H1 (cell line): ENCODE measurements around the gene CCDC12. TPM values are rescaled to one million over a fixed set of nuclear protein-coding genes. Genes with fewer than 3 reads are reported as not detected.

Source experiments
- CTCF ChIA-PET: fragments of 300-600 bp; sonication (Branson Sonifier 250); formaldehyde crosslinking; loops from one replicate; lab custom pipeline; 2021; ENCODE audit not compliant: partially characterized antibody; lab: Charles Lee
- POLR2A ChIA-PET: fragments of 300-600 bp; sonication (Branson Sonifier 250); formaldehyde crosslinking; loops from one replicate; lab custom pipeline; 2021; ENCODE audit warnings: inconsistent platforms; ENCODE audit not compliant: partially characterized antibody; lab: Charles Lee
- DNase-seq, 2 experiments: peaks; one replicate each; pipeline versions ENCODE4 v3.0.0 to v3.0.0-alpha.2; 2010 to 2022; ENCODE audit warnings: low spot score in 2 of 2, low read depth in 1 of 2, mixed read lengths in 1 of 2
- FAIRE-seq: peaks from 2 replicates; lab custom pipeline; 2011; peaks lifted over from hg19 to GRCh38; lab: Jason Lieb, UNC
- H2AFZ ChIP-seq: 2 replicates; pipeline ENCODE4 v1.8.1; 2012; ENCODE audit warnings: low read length, inconsistent platforms
- H2AK5ac ChIP-seq: 2 replicates; pipeline ENCODE4 v1.6.1; 2013; ENCODE audit warnings: low read depth, low read length
- H2BK120ac ChIP-seq: replicated peaks from 2 replicates; pipeline ENCODE3; 2013; ENCODE audit warnings: low read depth, low read length, inconsistent platforms
- H2BK12ac ChIP-seq: 2 replicates; pipeline ENCODE4 v1.6.1; 2013; ENCODE audit warnings: low read depth, low read length
- H2BK15ac ChIP-seq: 2 replicates; pipeline ENCODE4 v1.6.1; 2013; ENCODE audit warnings: low read length
- H2BK20ac ChIP-seq: 2 replicates; pipeline ENCODE4 v1.6.1; 2013; ENCODE audit warnings: low read length
- H2BK5ac ChIP-seq: 2 replicates; pipeline ENCODE4 v1.6.1; 2013; ENCODE audit warnings: low read depth, low read length
- H3K14ac ChIP-seq: 2 replicates; pipeline ENCODE4 v1.6.1; 2013; ENCODE audit warnings: inconsistent platforms; ENCODE audit not compliant: insufficient read length
- H3K18ac ChIP-seq: 2 replicates; pipeline ENCODE4 v1.6.1; 2013; ENCODE audit warnings: low read length; ENCODE audit errors: extremely low read depth
- H3K23ac ChIP-seq: 2 replicates; pipeline ENCODE4 v1.6.1; 2013; ENCODE audit warnings: inconsistent platforms; ENCODE audit not compliant: insufficient read length
- H3K23me2 ChIP-seq: 2 replicates; pipeline ENCODE4 v1.6.1; 2013; ENCODE audit warnings: low read depth, low read length
- H3K27ac ChIP-seq: 2 replicates; pipeline ENCODE4 v1.6.1; 2011; ENCODE audit warnings: low read depth, low read length, inconsistent platforms
- H3K27me3 ChIP-seq, 4 experiments: replicated peaks in 1 of 4; 1 replicate in 1 of 4; 2 replicates in 3 of 4; pipeline versions ENCODE4 v1.6.1 to v1.8.1; 2011 to 2013; ENCODE audit warnings: low read length in 3 of 4, mild to moderate bottlenecking in 3 of 4, inconsistent platforms in 2 of 4, mixed read lengths in 2 of 4, moderate library complexity in 1 of 4; ENCODE audit not compliant: control insufficient read depth in 3 of 4, insufficient read depth in 3 of 4; ENCODE audit errors: extremely low read depth in 1 of 4
- H3K36me3 ChIP-seq, 4 experiments: 2 replicates each; pipeline versions ENCODE4 v1.6.1 to v1.8.1; 2011 to 2013; ENCODE audit warnings: mild to moderate bottlenecking in 4 of 4, low read length in 3 of 4, moderate library complexity in 2 of 4, control low read depth in 1 of 4, inconsistent platforms in 1 of 4; ENCODE audit not compliant: insufficient read depth in 4 of 4, control insufficient read depth in 2 of 4
- H3K4ac ChIP-seq: replicated peaks from 2 replicates; pipeline ENCODE3; 2013; ENCODE audit warnings: low read length, low read depth, mixed read lengths, inconsistent platforms; ENCODE audit not compliant: insufficient read length
- H3K4me1 ChIP-seq, 4 experiments: replicated peaks in 1 of 4; 1 replicate in 1 of 4; 2 replicates in 3 of 4; pipeline versions ENCODE4 v1.6.1 to v1.8.1; 2011 to 2013; ENCODE audit warnings: low read length in 3 of 4, inconsistent platforms in 2 of 4, mixed read lengths in 1 of 4; ENCODE audit not compliant: insufficient read depth in 4 of 4, control insufficient read depth in 3 of 4
- H3K4me2 ChIP-seq, 2 experiments: 2 replicates each; pipeline versions ENCODE4 v1.6.1 to v1.8.1; 2011 to 2013; ENCODE audit warnings: low read depth in 2 of 2, low read length in 2 of 2, control low read depth in 1 of 2, inconsistent platforms in 1 of 2, mild to moderate bottlenecking in 1 of 2; ENCODE audit not compliant: insufficient read depth in 1 of 2
- H3K4me3 ChIP-seq, 4 experiments: fragments of 200-600, 300-600 bp in 1 of 4; sonication (generic), shearing (Covaris generic), sonication (Bioruptor Twin) in 1 of 4; 2 replicates each; pipeline versions ENCODE4 v1.5.1 to v1.8.1; 2011 to 2016; ENCODE audit warnings: low read length in 4 of 4, low read depth in 3 of 4, control low read depth in 2 of 4, inconsistent platforms in 2 of 4, mild to moderate bottlenecking in 2 of 4, mixed read lengths in 1 of 4, moderate library complexity in 1 of 4; ENCODE audit not compliant: insufficient read depth in 2 of 4; ENCODE audit errors: extremely low read depth in 1 of 4
- H3K56ac ChIP-seq: replicated peaks from 2 replicates; pipeline ENCODE3; 2013; ENCODE audit warnings: low read depth, mild to moderate bottlenecking, mixed read lengths, low read length, inconsistent platforms; ENCODE audit not compliant: insufficient read length
- H3K79me1 ChIP-seq: 2 replicates; pipeline ENCODE4 v1.6.1; 2013; ENCODE audit warnings: low read depth, low read length, control low read depth
- H3K79me2 ChIP-seq, 2 experiments: 2 replicates each; pipeline versions ENCODE4 v1.6.1 to v1.8.1; 2012 to 2013; ENCODE audit warnings: low read length in 2 of 2, mild to moderate bottlenecking in 2 of 2, inconsistent platforms in 1 of 2; ENCODE audit not compliant: insufficient read depth in 2 of 2, control insufficient read depth in 1 of 2
- H3K9ac ChIP-seq, 4 experiments: replicated peaks in 1 of 4; 1 replicate in 1 of 4; 2 replicates in 3 of 4; pipeline versions ENCODE4 v1.6.1 to v1.8.1; 2011 to 2013; ENCODE audit warnings: low read depth in 3 of 4, low read length in 3 of 4, control low read depth in 2 of 4, mild to moderate bottlenecking in 2 of 4, moderate library complexity in 2 of 4, inconsistent platforms in 1 of 4; ENCODE audit errors: extremely low read depth in 1 of 4
- H3K9me3 ChIP-seq, 2 experiments: 2 replicates each; pipeline versions ENCODE4 v1.6.1 to v1.8.1; 2012 to 2013; ENCODE audit warnings: mild to moderate bottlenecking in 2 of 2, moderate library complexity in 2 of 2, control low read depth in 1 of 2, inconsistent platforms in 1 of 2, low read depth in 1 of 2, low read length in 1 of 2, mixed read lengths in 1 of 2; ENCODE audit not compliant: insufficient read depth in 2 of 2
- H4K20me1 ChIP-seq, 2 experiments: replicated peaks in 1 of 2; 2 replicates each; pipeline versions ENCODE3 to v1.8.1; 2011 to 2013; ENCODE audit warnings: inconsistent platforms in 2 of 2, low read length in 2 of 2, mild to moderate bottlenecking in 1 of 2; ENCODE audit not compliant: insufficient read depth in 2 of 2, control insufficient read depth in 1 of 2
- H4K5ac ChIP-seq: 2 replicates; pipeline ENCODE4 v1.6.1; 2013; ENCODE audit warnings: low read length, low read depth, mixed read lengths, inconsistent platforms; ENCODE audit not compliant: insufficient read length
- H4K8ac ChIP-seq: 2 replicates; pipeline ENCODE4 v1.8.0; 2013; ENCODE audit warnings: mild to moderate bottlenecking, moderate library complexity, low read length, inconsistent platforms; ENCODE audit not compliant: insufficient read depth; ENCODE audit errors: extremely low read depth
- H4K91ac ChIP-seq: replicated peaks from 2 replicates; pipeline ENCODE3; 2013; ENCODE audit warnings: low read length, mixed read lengths, inconsistent platforms; ENCODE audit not compliant: insufficient read length
- EZH2 ChIP-seq: fragments of 200-600 bp; sonication (generic); IDR thresholded peaks from 2 replicates; pipeline ENCODE4 v1.7.1; 2012; ENCODE audit warnings: low read depth, mild to moderate bottlenecking, moderate library complexity, low read length, inconsistent platforms; ENCODE audit not compliant: severe bottlenecking
- HDAC2 ChIP-seq, 2 experiments: fragments of 300-600 bp in 1 of 2; sonication (generic) in 1 of 2; IDR thresholded peaks; 2 replicates each; pipeline ENCODE4 v1.6.1; 2011 to 2012; ENCODE audit warnings: low read depth in 2 of 2, low read length in 2 of 2, mild to moderate bottlenecking in 2 of 2, moderate library complexity in 2 of 2, borderline replicate concordance in 1 of 2, inconsistent platforms in 1 of 2
- KDM4A ChIP-seq: IDR thresholded peaks from one replicate; pipeline ENCODE4 v1.7.1; 2012; ENCODE audit warnings: low read depth, mild to moderate bottlenecking, moderate library complexity, low read length, inconsistent platforms; ENCODE audit not compliant: severe bottlenecking
- RBBP5 ChIP-seq: IDR thresholded peaks from 2 replicates; pipeline ENCODE4 v1.7.1; 2012; ENCODE audit warnings: low read depth, mild to moderate bottlenecking, inconsistent platforms, low read length, moderate library complexity, borderline replicate concordance
- SP4 ChIP-seq: IDR thresholded peaks from 2 replicates; pipeline ENCODE4 v1.6.1; 2012; ENCODE audit warnings: low read length, inconsistent platforms
- SUZ12 ChIP-seq: fragments of 200-600 bp; sonication (generic); IDR thresholded peaks from 2 replicates; pipeline ENCODE4 v1.6.1; 2012; ENCODE audit warnings: mild to moderate bottlenecking, inconsistent platforms, low read length, moderate library complexity, mixed read lengths
- TBP ChIP-seq: IDR thresholded peaks from 2 replicates; pipeline ENCODE4 v1.6.1; 2011; ENCODE audit warnings: low read depth, low read length, improper control_type of control experiment
- USF2 ChIP-seq: IDR thresholded peaks from 2 replicates; pipeline ENCODE4 v1.6.1; 2011; ENCODE audit warnings: low read length, improper control_type of control experiment
- YY1 ChIP-seq: IDR thresholded peaks from 2 replicates; pipeline ENCODE4 v1.6.1; 2011; ENCODE audit warnings: low read depth, mild to moderate bottlenecking, low read length
- WGBS, 2 experiments: shearing (Covaris generic) in 1 of 2; methylation state at CpG; one replicate each; pipeline versions ENCODE4 v1.1.6 to v1.1.7; 2013 to 2015; ENCODE audit warnings: low lambda C conversion rate in 2 of 2, mixed read lengths in 2 of 2, inconsistent platforms in 1 of 2, low coverage in 1 of 2, missing lambda C conversion rate in 1 of 2; ENCODE audit not compliant: insufficient replicate concordance in 2 of 2, insufficient coverage in 1 of 2, insufficient read length in 1 of 2; ENCODE audit errors: extremely low coverage in 1 of 2, missing lambda C conversion rate in 1 of 2; 5-methylcytosine and 5-hydroxymethylcytosine counted together
- polyA plus RNA-seq, 7 experiments: library from polyadenylated mRNA; depleted of rRNA in 3 of 7; stranded (reverse) in 5 of 7; unstranded in 2 of 7; fragments of >200 nt in 5 of 7; fragments of 200-250 nt in 2 of 7; gene quantifications; 1 replicate in 5 of 7; 2 replicates in 1 of 7; 4 replicates in 1 of 7; pipeline versions ENCODE4 v1.2.1 to v1.2.3, GENCODE V29; 2011 to 2013; ENCODE audit warnings: missing spikeins in 2 of 7, mixed read lengths in 2 of 7
- total RNA-seq: library from RNA; stranded (reverse); fragmentation: NEBNext Ultra II Directional; extraction: Animal tissue kit (Norgen Biotek cat#: 25700); gene quantifications from 2 replicates; pipeline ENCODE4 v1.2.1, GENCODE V29; 2021

CCDC12 gene
- total and polyA plus RNA-seq, 2 of the 8 experiments (the other 6 are each of a cell fraction or from before 2014, with no cell fraction given) = 29.5 to 41.3 TPM

GRCh38 chr3:46928282-46928681 lies 48.3 kb downstream of the CCDC12 start:
- ChIA-PET CTCF (interaction anchor here (0.6 to 9.9 kb wide), 4 partner anchors 53 to 77 kb away, joined by 3 to 104 read pairs (median 4); no protein-coding TSS in a partner anchor), POLR2A (no interaction called here)
- TF ChIP-seq KDM4A (no peak), EZH2 (no peak), YY1 (no peak), TBP (no peak), USF2 (no peak), SUZ12 (no peak), HDAC2 (IDR thresholded peaks at IDR 0.05; ENCODE audit: borderline replicate concordance in 1 of 2, low read depth in 2 of 2, low read length in 2 of 2) (no peak), RBBP5 (no peak), SP4 (no peak)
- Histone ChIP-seq H3K14ac (no peak overlapping the region), H4K5ac (no peak overlapping the region), H3K4me2 (no peak overlapping the region), H4K91ac (no peak overlapping the region), H3K23ac (no peak overlapping the region), H4K20me1 (peaks cover 12 to 19% of the 10 kb centered on the region in 2 experiments), H3K4me1 (peaks cover 0 to 4% (median 0%) of the 10 kb centered on the region in 4 experiments; a peak in 1 of 7 replicates), H3K4ac (no peak overlapping the region), H3K79me1 (peaks cover 16% of the 10 kb centered on the region), H4K8ac (no peak overlapping the region), H2AFZ (no peak overlapping the region), H3K18ac (no peak overlapping the region), H3K56ac (no peak overlapping the region), H3K4me3 (no peak overlapping the region), H2BK20ac (no peak overlapping the region), H3K27ac (no peak overlapping the region), H3K23me2 (no peaks in the 10 kb centered on the region), H2BK12ac (no peak overlapping the region), H2AK5ac (no peak overlapping the region), H2BK15ac (no peak overlapping the region), H3K27me3 (no peaks in the 10 kb centered on the region), H3K9ac (no peak overlapping the region), H3K36me3 (peaks cover 4 to 9% (median 5%) of the 10 kb centered on the region in 4 experiments; a peak in 6 of 8 replicates), H3K9me3 (no peaks in the 10 kb centered on the region), H2BK120ac (no peak overlapping the region), H3K79me2 (peaks cover 0 to 34% of the 10 kb centered on the region in 2 experiments; a peak in 1 of 4 replicates), H2BK5ac (no peak overlapping the region)
- DNase-seq (no peak), FAIRE-seq (no peak)
- WGBS, 2 experiments = 89% methylated on average over 1 of the region's 1 CpG; no CpG with 5 or more reads in 1 of the 2 experiments
